AG10803 (cell line): ENCODE data around the gene MBNL1.

Source experiments
- DNase-seq: peaks from one replicate; pipeline ENCODE4 v3.0.0; 2010; ENCODE audit warnings: low read depth
- H3K4me3 ChIP-seq: 2 replicates; pipeline ENCODE4 v1.5.1; 2011; ENCODE audit warnings: mild to moderate bottlenecking, low read length, control low read depth
- CTCF ChIP-seq: conservative IDR thresholded peaks from 2 replicates; pipeline ENCODE4 v1.5.1; 2011; ENCODE audit warnings: mild to moderate bottlenecking, low read length, control low read depth, inconsistent platforms

Gene MBNL1

GRCh38 chr3:152460936-152461335 lies 192.2 kb downstream of the MBNL1 start:
- no peak for DNase-seq
- no peak overlapping the region for H3K4me3 ChIP-seq
- no peak for TF ChIP-seq CTCF

GRCh38 chr3:152461460-152461859 lies 192.7 kb downstream of the MBNL1 start:
- TF ChIP-seq CTCF, result no peak
- H3K4me3 ChIP-seq, result no peak overlapping the region
- DNase-seq, result no peak

GRCh38 chr3:152466784-152467183 lies 198.1 kb downstream of the MBNL1 start:
- TF ChIP-seq CTCF, result peak; percentile 66
- no peak overlapping the region for H3K4me3 ChIP-seq
- DNase-seq, result peak; percentile 87

GRCh38 chr3:152469248-152470025 lies 200.7 kb downstream of the MBNL1 start:
- H3K4me3 ChIP-seq, result no peak overlapping the region
- no peak for DNase-seq
- no peak for TF ChIP-seq CTCF

- no peak overlapping the region for H3K4me3 ChIP-seq
- no peak for DNase-seq
- TF ChIP-seq CTCF, result no peak
Observed at GRCh38 chr3:152470095-152470494, 201.4 kb downstream of the MBNL1 start.

- H3K4me3 ChIP-seq, result no peak overlapping the region
- no peak for TF ChIP-seq CTCF
- no peak for DNase-seq
Observed at GRCh38 chr3:152470893-152471292, 202.2 kb downstream of the MBNL1 start.
